ENCODE data around the gene TSPAN10. TPM values are rescaled to one million over a fixed set of nuclear protein-coding genes. Genes with fewer than 3 reads are reported as not detected.

The TSPAN10 gene
- total and polyA plus RNA-seq, 2 of the 8 experiments (the other 6 are each of a cell fraction or from before 2014, with no cell fraction given) = 0.99 to 1.1 TPM

- ChIA-PET POLR2A (ENCODE audit: partially characterized antibody) (interaction anchor here (0.5 to 1.5 kb wide), 2 partner anchors 26 to 28 kb away, joined by 3 to 4 read pairs; no protein-coding TSS in a partner anchor), CTCF (ENCODE audit: partially characterized antibody) (interaction anchor here (0.6 to 4.1 kb wide), 18 partner anchors 10 to 420 kb away, joined by 3 to 31 read pairs (median 5); no protein-coding TSS in a partner anchor)
- DNase-seq (ENCODE audit: low read depth in 1 of 2, low spot score in 2 of 2) = no peak
- no peak for TF ChIP-seq SUZ12 (IDR thresholded peaks at IDR 0.05; ENCODE audit: low read length)
- no peak for TF ChIP-seq SAP30 (IDR thresholded peaks at IDR 0.05; ENCODE audit: insufficient read depth, insufficient replicate concordance, low read length)
- TF ChIP-seq RXRA (IDR thresholded peaks at IDR 0.05; ENCODE audit: insufficient read depth, low read depth, low read length) = no peak
- no peak for TF ChIP-seq EP300 (IDR thresholded peaks at IDR 0.05; ENCODE audit: borderline replicate concordance in 1 of 2, low read depth in 2 of 2, low read length in 2 of 2)
- no peak for TF ChIP-seq RBBP5 (IDR thresholded peaks at IDR 0.05; ENCODE audit: borderline replicate concordance, low read depth, low read length)
- no peak for TF ChIP-seq ATF3 (IDR thresholded peaks at IDR 0.05; ENCODE audit: insufficient read depth, low read depth, low read length)
- TF ChIP-seq KDM5A (IDR thresholded peaks at IDR 0.05; ENCODE audit: low read length) = no peak
- no peak for TF ChIP-seq JUN (IDR thresholded peaks at IDR 0.05; ENCODE audit: low read depth, low read length)
- TF ChIP-seq ZNF274 (IDR thresholded peaks at IDR 0.05; ENCODE audit: borderline replicate concordance, extremely low read depth, low read length) = no peak
- no peak for TF ChIP-seq NANOG (IDR thresholded peaks at IDR 0.05; ENCODE audit: insufficient read depth, low read depth, low read length, poor library complexity, severe bottlenecking)
Measured at GRCh38 chr17:81599719-81600486, 37.1 kb upstream of the TSPAN10 start.

More at GRCh38 chr17:81599719-81600486, 37.1 kb upstream of the TSPAN10 start:
- H4K91ac ChIP-seq (replicated peaks; ENCODE audit: insufficient read length, low read length) = no peak overlapping the region
- H2AK5ac ChIP-seq (ENCODE audit: low read depth, low read length) = no peak overlapping the region
- no peak overlapping the region for H2BK12ac ChIP-seq (ENCODE audit: low read depth, low read length)
- H3K18ac ChIP-seq (ENCODE audit: extremely low read depth, low read length) = no peak overlapping the region
- H3K79me2 ChIP-seq (ENCODE audit: control insufficient read depth in 1 of 2, insufficient read depth in 2 of 2, low read length in 2 of 2) = no peaks in the 10 kb centered on the region
- no peaks in the 10 kb centered on the region for H3K4me1 ChIP-seq (replicated peaks in 1 of 4; ENCODE audit: control insufficient read depth in 3 of 4, insufficient read depth in 4 of 4, low read length in 3 of 4)
- peaks cover 0 to 9% of the 10 kb centered on the region in 2 experiments for H4K20me1 ChIP-seq (replicated peaks in 1 of 2; ENCODE audit: control insufficient read depth in 1 of 2, insufficient read depth in 2 of 2, low read length in 2 of 2)
- H3K14ac ChIP-seq (ENCODE audit: insufficient read length) = no peak overlapping the region
- no peaks in the 10 kb centered on the region for H3K9me3 ChIP-seq (ENCODE audit: insufficient read depth in 2 of 2, low read depth in 1 of 2, low read length in 1 of 2)
- no peak overlapping the region for H3K4ac ChIP-seq (replicated peaks; ENCODE audit: insufficient read length, low read depth, low read length)
- H3K36me3 ChIP-seq (ENCODE audit: control insufficient read depth in 2 of 4, insufficient read depth in 4 of 4, low read length in 3 of 4) = peaks cover 21 to 56% (median 46%) of the 10 kb centered on the region in 4 experiments
- H4K8ac ChIP-seq (ENCODE audit: extremely low read depth, insufficient read depth, low read length) = peak overlapping the region; percentile 57; the same call in 1 of the 2 replicates
- no peak overlapping the region for H3K4me3 ChIP-seq (ENCODE audit: extremely low read depth in 1 of 4, insufficient read depth in 2 of 4, low read depth in 3 of 4, low read length in 4 of 4)
- H3K23ac ChIP-seq (ENCODE audit: insufficient read length) = no peak overlapping the region
- no peak overlapping the region for H3K27ac ChIP-seq (ENCODE audit: low read depth, low read length)
- H3K23me2 ChIP-seq (ENCODE audit: low read depth, low read length) = no peaks in the 10 kb centered on the region
- no peak overlapping the region for H4K5ac ChIP-seq (ENCODE audit: insufficient read length, low read depth, low read length)
- no peak overlapping the region for H2BK20ac ChIP-seq (ENCODE audit: low read length)
- H3K4me2 ChIP-seq (ENCODE audit: insufficient read depth in 1 of 2, low read depth in 2 of 2, low read length in 2 of 2) = no peak overlapping the region
- no peak overlapping the region for H2BK120ac ChIP-seq (replicated peaks; ENCODE audit: low read depth, low read length)
- H3K79me1 ChIP-seq (ENCODE audit: low read depth, low read length) = peaks cover 7% of the 10 kb centered on the region
- H3K56ac ChIP-seq (replicated peaks; ENCODE audit: insufficient read length, low read depth, low read length) = no peak overlapping the region
- H2BK15ac ChIP-seq (ENCODE audit: low read length) = no peak overlapping the region
- FAIRE-seq = no peak
- no peak overlapping the region; a peak in 1 of 7 replicates for H3K9ac ChIP-seq (replicated peaks in 1 of 4; ENCODE audit: extremely low read depth in 1 of 4, low read depth in 3 of 4, low read length in 3 of 4)
- no peaks in the 10 kb centered on the region for H3K27me3 ChIP-seq (replicated peaks in 1 of 4; ENCODE audit: control insufficient read depth in 3 of 4, extremely low read depth in 1 of 4, insufficient read depth in 3 of 4, low read length in 3 of 4)
- H2BK5ac ChIP-seq (ENCODE audit: low read depth, low read length) = no peak overlapping the region; the same call in 1 of the 2 replicates
- 88% methylated on average over 10 of the region's 10 CpGs; no CpG with 5 or more reads in 1 of the 2 experiments for WGBS, 2 experiments (ENCODE audit: extremely low coverage in 1 of 2, insufficient coverage in 1 of 2, insufficient read length in 1 of 2, insufficient replicate concordance in 2 of 2, low coverage in 1 of 2, low lambda C conversion rate in 2 of 2, missing lambda C conversion rate in 1 of 2)
- no peak overlapping the region for H2AFZ ChIP-seq (ENCODE audit: low read length)

Data from H1 (cell line).